ENCODE measurements around the gene DNAJC1.

The DNAJC1 gene

GRCh38 chr10:21950566-21950965 is 53.0 kb downstream of the DNAJC1 start:
- Mint-ChIP-seq H3K36me3 (no peaks in the 10 kb centered on the region), H3K4me3 (no peak overlapping the region), H3K27ac (no peak overlapping the region), H3K9me3 (no peaks in the 10 kb centered on the region), H3K4me1 (peaks cover under 1% of the 10 kb centered on the region)
- DNase-seq (ENCODE audit: low spot score in 2 of 2) (no peak), ATAC-seq (no peak)

- peaks cover 27% of the 10 kb centered on the region for H3K4me1 Mint-ChIP-seq
- H3K27ac Mint-ChIP-seq, result no peak overlapping the region
- H3K9me3 Mint-ChIP-seq, result no peaks in the 10 kb centered on the region
- DNase-seq (ENCODE audit: low spot score in 2 of 2) (no peak), ATAC-seq (no peak)
- H3K36me3 Mint-ChIP-seq, result no peaks in the 10 kb centered on the region
- no peak overlapping the region for H3K4me3 Mint-ChIP-seq
Observed at GRCh38 chr10:21946946-21947345, 56.6 kb downstream of the DNAJC1 start.

GRCh38 chr10:21944727-21945386 is 58.7 kb downstream of the DNAJC1 start:
- Mint-ChIP-seq H3K27ac (no peak overlapping the region), H3K4me1 (peaks cover 27% of the 10 kb centered on the region)

GRCh38 chr10:21943633-21944265 is 59.8 kb downstream of the DNAJC1 start:
- Mint-ChIP-seq H3K9me3 (no peaks in the 10 kb centered on the region), H3K27ac (no peak overlapping the region), H3K36me3 (no peaks in the 10 kb centered on the region), H3K4me3 (no peak overlapping the region), H3K4me1 (peaks cover 33% of the 10 kb centered on the region)
- ATAC-seq, result no peak
- no peak for DNase-seq (ENCODE audit: low spot score in 2 of 2)

More at GRCh38 chr10:21944727-21945386, 58.7 kb downstream of the DNAJC1 start:
- ATAC-seq (no peak), DNase-seq (ENCODE audit: low spot score in 2 of 2) (no peak)
- Mint-ChIP-seq H3K9me3 (no peaks in the 10 kb centered on the region), H3K4me3 (no peak overlapping the region), H3K36me3 (no peaks in the 10 kb centered on the region)

GRCh38 chr10:21935439-21936023 is 68.0 kb downstream of the DNAJC1 start:
- peaks cover 7% of the 10 kb centered on the region for H3K4me1 Mint-ChIP-seq
- no peak overlapping the region for H3K4me3 Mint-ChIP-seq
- DNase-seq (ENCODE audit: low spot score in 2 of 2) (no peak), ATAC-seq (no peak)
- no peak overlapping the region for H3K27ac Mint-ChIP-seq
- peaks cover 12% of the 10 kb centered on the region for H3K9me3 Mint-ChIP-seq
- H3K36me3 Mint-ChIP-seq, result no peaks in the 10 kb centered on the region

- Mint-ChIP-seq H3K9me3 (peaks cover 12% of the 10 kb centered on the region), H3K4me3 (no peak overlapping the region), H3K27ac (no peak overlapping the region), H3K36me3 (no peaks in the 10 kb centered on the region), H3K4me1 (peaks cover 6% of the 10 kb centered on the region)
- no peak for ATAC-seq
- no peak for DNase-seq (ENCODE audit: low spot score in 2 of 2)
Observed at GRCh38 chr10:21934307-21934706, 69.2 kb downstream of the DNAJC1 start.

- H3K9me3 Mint-ChIP-seq, result no peaks in the 10 kb centered on the region
- peaks cover 6% of the 10 kb centered on the region for H3K36me3 Mint-ChIP-seq
- ATAC-seq (no peak), DNase-seq (ENCODE audit: low spot score in 2 of 2) (no peak)
- H3K4me1 Mint-ChIP-seq, result no peaks in the 10 kb centered on the region
- H3K27ac Mint-ChIP-seq, result no peak overlapping the region
- H3K4me3 Mint-ChIP-seq, result no peak overlapping the region
Observed at GRCh38 chr10:21929070-21929469, 74.5 kb downstream of the DNAJC1 start.

- Mint-ChIP-seq H3K9me3 (no peaks in the 10 kb centered on the region), H3K27ac (no peak overlapping the region)
Observed at GRCh38 chr10:21927631-21928353, 75.7 kb downstream of the DNAJC1 start.

GRCh38 chr10:21926949-21927348 is 76.6 kb downstream of the DNAJC1 start:
- H3K27ac Mint-ChIP-seq, result no peak overlapping the region
- H3K4me3 Mint-ChIP-seq, result no peak overlapping the region
- ATAC-seq (no peak), DNase-seq (ENCODE audit: low spot score in 2 of 2) (no peak)
- no peaks in the 10 kb centered on the region for H3K9me3 Mint-ChIP-seq
- no peaks in the 10 kb centered on the region for H3K4me1 Mint-ChIP-seq
- H3K36me3 Mint-ChIP-seq, result peaks cover 6% of the 10 kb centered on the region

More at GRCh38 chr10:21927631-21928353, 75.7 kb downstream of the DNAJC1 start:
- H3K4me3 Mint-ChIP-seq, result no peak overlapping the region
- no peaks in the 10 kb centered on the region for H3K4me1 Mint-ChIP-seq
- DNase-seq (ENCODE audit: low spot score in 2 of 2) (no peak), ATAC-seq (no peak)
- H3K36me3 Mint-ChIP-seq, result peaks cover 6% of the 10 kb centered on the region

- Mint-ChIP-seq H3K4me3 (no peak overlapping the region), H3K9me3 (no peaks in the 10 kb centered on the region), H3K4me1 (no peaks in the 10 kb centered on the region), H3K27ac (no peak overlapping the region), H3K36me3 (peaks cover 6% of the 10 kb centered on the region)
- ATAC-seq (no peak), DNase-seq (ENCODE audit: low spot score in 2 of 2) (no peak)
Observed at GRCh38 chr10:21926358-21926925, 77.1 kb downstream of the DNAJC1 start.

GRCh38 chr10:21925851-21926250 is 77.7 kb downstream of the DNAJC1 start:
- no peaks in the 10 kb centered on the region for H3K4me1 Mint-ChIP-seq
- no peak overlapping the region for H3K4me3 Mint-ChIP-seq
- H3K27ac Mint-ChIP-seq, result no peak overlapping the region
- ATAC-seq, result no peak
- H3K36me3 Mint-ChIP-seq, result peaks cover 6% of the 10 kb centered on the region
- DNase-seq (ENCODE audit: low spot score in 2 of 2), result no peak
- no peaks in the 10 kb centered on the region for H3K9me3 Mint-ChIP-seq

GRCh38 chr10:21924511-21924910 is 79.0 kb downstream of the DNAJC1 start:
- no peak overlapping the region for H3K4me3 Mint-ChIP-seq
- no peaks in the 10 kb centered on the region for H3K4me1 Mint-ChIP-seq
- ATAC-seq (no peak), DNase-seq (ENCODE audit: low spot score in 2 of 2) (no peak)
- no peaks in the 10 kb centered on the region for H3K9me3 Mint-ChIP-seq
- H3K36me3 Mint-ChIP-seq, result peaks cover 12% of the 10 kb centered on the region
- H3K27ac Mint-ChIP-seq, result no peak overlapping the region

- DNase-seq (ENCODE audit: low spot score in 2 of 2) (no peak), ATAC-seq (no peak)
- Mint-ChIP-seq H3K27ac (no peak overlapping the region), H3K36me3 (peaks cover 7% of the 10 kb centered on the region), H3K4me1 (no peaks in the 10 kb centered on the region), H3K4me3 (no peak overlapping the region), H3K9me3 (no peaks in the 10 kb centered on the region)
Observed at GRCh38 chr10:21920633-21921032, 82.9 kb downstream of the DNAJC1 start.

- H3K4me3 Mint-ChIP-seq, result no peak overlapping the region
- no peaks in the 10 kb centered on the region for H3K4me1 Mint-ChIP-seq
- ATAC-seq (no peak), DNase-seq (ENCODE audit: low spot score in 2 of 2) (no peak)
- H3K36me3 Mint-ChIP-seq, result peaks cover 7% of the 10 kb centered on the region
- H3K27ac Mint-ChIP-seq, result no peak overlapping the region
- H3K9me3 Mint-ChIP-seq, result no peaks in the 10 kb centered on the region
Observed at GRCh38 chr10:21919906-21920305, 83.6 kb downstream of the DNAJC1 start.

- Mint-ChIP-seq H3K27ac (no peak overlapping the region), H3K4me3 (no peak overlapping the region), H3K4me1 (no peaks in the 10 kb centered on the region), H3K36me3 (peaks cover 7% of the 10 kb centered on the region), H3K9me3 (no peaks in the 10 kb centered on the region)
- ATAC-seq (no peak), DNase-seq (ENCODE audit: low spot score in 2 of 2) (no peak)
Observed at GRCh38 chr10:21919117-21919516, 84.4 kb downstream of the DNAJC1 start.
